T-helper 1 cell (primary cell): Measurements from ENCODE around the gene UBE2E2.

Experiments used
- DNase-seq, 5 donors: peaks; one replicate each; pipeline ENCODE4 v3.0.0-alpha.2; 2012 to 2020

Gene UBE2E2

DNA sequence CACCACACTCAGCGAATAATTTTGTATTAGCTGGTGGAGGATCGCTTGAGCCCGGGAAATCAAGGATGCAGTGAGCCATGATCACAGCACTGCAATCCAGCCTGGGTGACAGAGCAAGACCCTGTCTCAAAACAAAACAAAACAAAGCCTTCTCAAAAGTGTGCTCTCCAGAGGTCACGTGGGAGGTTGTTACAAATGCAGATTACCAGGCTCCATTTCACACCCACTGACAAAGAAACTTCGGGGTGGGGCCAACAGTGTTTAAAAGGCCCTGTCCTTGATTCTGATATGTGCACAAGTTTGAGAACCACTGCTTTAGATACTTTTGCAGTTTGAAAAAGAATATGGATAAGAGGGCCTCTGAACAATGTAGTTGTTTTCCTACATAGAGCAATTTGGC, 80.5 kb downstream of the UBE2E2 start:
- DNase-seq = no peak

DNA sequence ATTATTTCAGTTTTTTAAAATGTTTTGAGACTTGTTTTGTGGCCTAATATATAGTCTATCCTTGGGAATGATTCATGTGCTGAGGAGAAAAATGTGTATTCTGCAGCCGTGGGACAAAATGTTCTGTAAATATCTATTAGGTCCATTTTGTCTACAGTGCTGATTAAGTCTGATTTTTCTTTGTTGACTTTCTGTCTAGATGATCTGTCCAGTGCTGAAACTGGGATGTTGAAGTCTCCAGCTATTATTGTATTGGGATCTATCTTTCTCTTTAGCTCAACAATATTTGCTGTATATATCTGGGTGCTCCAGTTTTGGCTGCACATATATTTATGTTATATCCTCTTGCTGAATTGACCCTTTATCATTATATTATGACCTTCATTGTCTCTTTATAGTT, 85.2 kb downstream of the UBE2E2 start:
- DNase-seq = no peak

DNA sequence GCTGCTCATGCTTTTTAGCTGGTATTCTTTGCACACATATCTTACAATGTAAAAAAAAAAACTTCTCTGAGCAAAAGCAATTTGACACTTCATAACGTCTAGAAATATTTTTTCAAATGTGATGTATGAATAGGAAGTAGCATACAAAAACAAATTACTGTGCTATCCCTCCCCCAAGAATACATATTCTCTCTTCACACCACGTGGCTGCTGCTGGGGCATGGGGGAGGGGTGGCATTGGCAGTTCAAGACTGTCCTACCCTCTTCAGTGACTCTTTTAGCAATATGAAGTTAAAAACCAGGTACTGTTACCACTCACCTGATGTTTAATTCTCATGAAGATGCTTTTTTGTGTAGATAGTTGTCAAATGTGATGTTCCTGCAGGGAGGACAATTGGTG, 85.6 kb downstream of the UBE2E2 start:
- DNase-seq = no peak

DNA sequence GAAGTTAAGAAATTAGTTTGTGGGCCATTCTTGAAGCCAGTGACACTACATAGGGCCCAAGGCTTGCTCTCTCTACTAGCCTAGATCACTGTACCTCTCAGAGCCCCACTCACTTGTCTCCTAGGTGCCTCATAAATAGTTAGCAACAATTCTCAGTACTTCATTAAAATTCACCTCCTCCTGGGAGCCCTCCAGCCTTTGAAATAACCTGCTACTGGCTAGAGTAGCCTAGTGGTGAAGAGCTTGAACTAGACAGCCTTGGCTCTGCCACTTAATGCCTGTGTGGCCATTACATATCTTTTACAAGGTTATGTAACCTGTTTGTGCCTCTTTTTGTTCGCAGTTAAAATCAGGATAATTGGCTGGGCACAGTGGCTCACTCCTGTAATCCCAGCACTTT, 89.3 kb downstream of the UBE2E2 start:
- no peak for DNase-seq

DNA sequence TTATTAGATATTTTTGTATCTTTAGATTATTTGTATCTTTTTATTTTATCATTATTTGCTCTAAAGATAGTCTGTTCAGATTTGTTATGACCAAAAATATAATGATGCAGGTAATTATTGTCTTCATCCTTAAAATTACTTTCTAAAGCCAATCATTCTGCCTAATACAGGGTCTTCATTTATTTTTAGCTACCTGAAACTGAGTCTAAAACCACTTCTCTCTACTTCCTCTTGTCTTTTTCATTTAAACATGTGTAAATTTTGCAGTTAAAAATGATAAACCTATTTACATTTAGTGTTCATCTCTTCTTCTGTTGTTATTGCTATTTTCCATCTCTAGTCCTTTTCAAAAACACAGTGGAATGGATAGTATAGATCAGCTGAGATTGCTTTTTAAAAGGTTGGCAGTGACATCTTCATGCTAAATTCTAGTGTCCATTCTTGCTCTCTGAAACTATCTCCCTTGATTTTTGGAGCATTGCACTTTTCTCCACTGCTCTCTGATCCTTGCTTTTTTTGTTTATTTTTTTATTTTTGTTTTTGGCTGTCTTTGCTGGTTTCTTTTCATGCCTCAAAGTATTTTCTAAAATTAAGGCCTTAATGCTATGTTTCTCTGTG, 91.8 kb downstream of the UBE2E2 start:
- DNase-seq = no peak

DNA sequence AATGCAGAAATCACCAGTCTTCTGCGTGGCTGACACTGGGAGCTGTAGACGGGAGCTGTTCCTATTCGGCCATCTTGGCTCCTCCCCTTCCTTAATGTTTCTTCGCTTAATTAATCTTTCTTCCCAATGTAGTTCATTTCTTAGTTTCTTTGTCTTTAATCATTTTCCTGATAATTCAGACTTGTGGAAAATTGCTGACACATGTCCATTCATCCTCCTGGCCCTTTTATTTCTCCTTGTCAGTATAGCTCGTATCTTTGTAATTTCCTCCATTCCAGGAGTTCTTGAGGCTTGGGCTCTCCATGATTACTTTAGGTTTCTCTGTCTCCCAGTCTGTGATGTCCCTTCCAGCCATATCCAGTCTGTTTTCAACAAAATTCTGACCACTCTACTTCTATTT, 98.7 kb downstream of the UBE2E2 start:
- no peak for DNase-seq

DNA sequence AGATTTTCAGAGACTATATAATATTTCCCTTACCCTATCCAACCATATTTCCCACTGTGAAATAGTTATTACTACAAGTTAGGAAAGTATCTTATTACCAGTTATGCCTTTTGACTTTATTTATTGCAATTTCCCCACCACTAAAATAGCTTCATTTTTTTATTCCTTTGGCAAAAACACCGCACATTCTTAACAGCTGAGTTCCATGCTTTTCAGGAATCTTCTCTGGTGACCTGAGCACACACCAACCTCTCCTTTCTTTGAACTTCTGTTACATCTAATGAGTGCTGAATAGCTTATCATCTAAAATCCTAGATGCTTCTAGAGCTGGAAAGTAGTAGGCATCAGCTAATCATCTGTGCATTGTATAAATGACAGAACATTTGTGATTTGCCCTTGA, 99.1 kb downstream of the UBE2E2 start:
- DNase-seq = no peak

DNA sequence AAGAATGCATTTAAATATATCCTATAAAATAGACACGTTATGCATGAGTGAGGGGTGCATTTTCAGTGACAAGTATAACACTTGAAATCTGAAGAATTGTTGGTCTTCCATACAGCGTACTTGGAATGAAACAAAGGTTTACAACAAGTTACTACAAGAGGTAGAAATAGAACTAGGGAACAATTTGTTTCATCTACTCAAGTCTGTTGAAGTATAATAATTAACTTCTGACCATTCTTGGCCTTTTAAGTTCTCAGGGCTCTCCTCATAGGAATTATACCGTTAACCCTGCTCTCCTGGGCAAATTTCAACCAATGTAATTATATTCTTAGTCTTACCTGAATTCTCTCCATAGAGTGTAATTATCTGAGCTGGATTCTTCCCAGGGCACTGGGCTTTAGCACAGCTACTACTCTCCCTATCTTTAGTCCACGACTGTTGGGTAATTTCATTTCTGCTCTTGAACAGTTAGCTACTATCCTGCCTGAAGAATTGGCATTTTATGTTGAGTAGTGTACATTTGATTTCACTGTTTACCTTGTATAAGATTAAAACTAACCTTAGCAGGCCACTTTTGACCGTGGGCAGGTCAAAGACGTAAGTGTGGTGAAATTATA, 100.6 kb downstream of the UBE2E2 start:
- no peak for DNase-seq

DNA sequence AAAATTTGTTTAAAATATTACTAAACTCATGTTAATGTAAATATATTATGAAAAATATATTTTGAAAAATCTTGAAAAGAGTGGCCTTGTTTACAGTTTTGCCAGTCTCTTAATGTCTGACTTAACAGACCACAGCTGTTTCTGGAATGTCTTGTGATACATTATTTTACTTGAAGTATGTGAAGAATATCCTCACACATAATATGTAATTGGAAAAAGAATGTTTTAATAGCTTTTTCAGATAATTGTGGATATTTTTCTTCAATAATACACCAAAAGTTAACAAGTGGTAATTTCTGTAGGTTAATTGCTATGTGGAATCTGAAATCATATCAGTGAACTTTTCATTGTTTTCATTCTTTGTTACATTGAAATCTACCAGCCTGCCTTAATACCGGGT, 101.3 kb downstream of the UBE2E2 start:
- DNase-seq = no peak

DNA sequence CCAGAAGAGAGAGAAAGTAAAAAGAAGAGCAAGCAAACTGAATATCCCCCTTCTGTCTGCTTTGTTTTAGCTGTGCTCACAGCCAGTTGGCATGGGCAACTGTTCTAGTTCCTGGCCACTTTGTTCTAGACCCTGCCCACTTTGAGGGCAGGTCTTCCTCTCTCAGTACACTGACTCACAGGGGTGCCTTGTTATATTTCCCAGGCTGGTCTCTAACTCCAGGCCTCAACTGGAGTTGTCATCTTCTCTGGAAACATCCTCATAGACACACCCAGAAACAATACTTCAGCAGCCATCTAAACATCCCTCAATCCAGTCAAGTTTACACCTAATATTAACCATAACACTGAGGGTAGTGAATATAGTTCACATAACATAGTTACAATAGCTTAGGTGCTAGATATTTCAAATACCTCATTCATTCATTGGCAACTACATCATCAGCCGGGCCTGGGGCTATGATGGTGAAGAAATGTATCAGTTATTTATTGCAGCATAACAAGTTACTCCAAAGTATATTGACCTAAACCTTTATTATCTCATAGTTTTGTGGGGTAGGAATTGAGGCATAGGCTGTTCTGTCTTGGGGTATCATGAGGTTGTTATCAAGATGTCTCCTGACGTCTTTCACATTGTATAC, 106.0 kb downstream of the UBE2E2 start:
- no peak for DNase-seq

DNA sequence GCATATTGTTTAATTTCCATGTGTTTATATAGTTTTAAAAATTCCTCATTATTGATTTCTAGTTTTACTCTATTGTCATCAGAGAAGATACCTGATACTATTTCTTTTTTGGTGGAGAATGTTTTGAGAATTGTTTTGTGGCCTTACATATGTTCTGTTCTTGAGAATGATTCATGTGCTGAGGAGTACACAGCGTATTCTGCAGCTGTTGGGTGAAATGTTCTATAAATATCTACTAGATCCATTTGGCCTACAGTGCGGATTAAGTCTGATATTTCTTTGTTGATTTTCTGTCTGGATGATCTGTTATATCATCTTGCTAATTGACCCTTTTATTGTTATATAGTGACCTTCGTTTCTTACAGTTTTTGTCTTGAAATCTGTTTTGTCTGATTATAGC, 109.7 kb downstream of the UBE2E2 start:
- no peak for DNase-seq

DNA sequence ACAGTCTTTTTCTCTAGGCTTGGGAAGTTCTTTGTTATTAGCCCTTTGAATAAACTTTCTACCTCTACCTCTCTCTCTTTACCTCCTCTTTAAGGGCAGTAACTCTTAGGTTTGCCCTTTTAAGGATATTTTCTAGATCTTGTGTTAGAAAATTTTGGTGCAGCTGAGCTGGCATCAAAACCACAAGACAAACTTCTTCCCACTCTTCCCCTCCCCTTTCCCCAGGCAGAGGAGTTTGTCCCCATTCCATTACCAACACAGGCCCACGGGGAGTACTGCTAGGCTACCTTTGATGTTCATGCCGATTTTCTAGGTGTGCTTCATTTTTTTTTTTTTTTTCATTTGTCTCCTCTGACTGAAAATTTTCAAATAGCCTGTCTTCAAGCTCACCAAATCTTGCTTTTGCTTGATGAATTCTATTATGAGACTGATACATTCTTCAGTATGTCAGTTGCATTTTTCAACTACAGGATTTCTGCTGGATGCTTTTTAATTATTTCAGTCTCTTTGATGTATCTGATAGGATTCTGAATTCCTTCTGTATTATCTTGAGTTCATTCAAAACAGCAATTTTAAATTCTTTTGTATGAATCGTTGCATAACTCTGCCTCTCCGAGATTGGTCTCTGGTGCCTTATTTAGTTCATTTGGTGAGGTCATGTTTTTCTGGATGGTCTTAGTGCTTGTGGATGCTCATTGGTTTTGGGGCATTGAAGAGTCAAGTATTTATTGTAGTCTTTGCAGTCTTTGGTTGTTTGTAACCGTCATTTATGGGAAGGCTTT, 112.0 kb downstream of the UBE2E2 start:
- no peak for DNase-seq

DNA sequence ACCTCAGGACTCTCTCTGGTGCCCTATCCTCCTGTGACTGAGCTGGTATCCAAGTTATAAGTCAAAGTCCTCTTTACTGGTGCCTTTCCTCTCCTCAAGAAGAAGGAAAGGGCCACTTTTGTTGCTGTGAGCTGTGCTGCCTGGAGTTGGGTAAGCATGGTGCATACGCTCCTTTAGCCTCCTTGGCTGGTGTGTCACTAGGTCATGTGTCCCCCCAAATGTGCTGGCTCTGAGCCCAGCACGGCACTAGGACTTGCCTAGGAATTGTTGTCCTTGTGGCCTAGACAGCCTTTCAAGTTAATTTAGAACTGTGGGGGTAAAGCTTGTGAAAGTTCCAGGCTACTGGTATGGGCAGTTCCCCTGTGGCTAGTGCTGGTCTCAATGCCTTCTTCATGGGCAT, 113.8 kb downstream of the UBE2E2 start:
- DNase-seq = no peak

DNA sequence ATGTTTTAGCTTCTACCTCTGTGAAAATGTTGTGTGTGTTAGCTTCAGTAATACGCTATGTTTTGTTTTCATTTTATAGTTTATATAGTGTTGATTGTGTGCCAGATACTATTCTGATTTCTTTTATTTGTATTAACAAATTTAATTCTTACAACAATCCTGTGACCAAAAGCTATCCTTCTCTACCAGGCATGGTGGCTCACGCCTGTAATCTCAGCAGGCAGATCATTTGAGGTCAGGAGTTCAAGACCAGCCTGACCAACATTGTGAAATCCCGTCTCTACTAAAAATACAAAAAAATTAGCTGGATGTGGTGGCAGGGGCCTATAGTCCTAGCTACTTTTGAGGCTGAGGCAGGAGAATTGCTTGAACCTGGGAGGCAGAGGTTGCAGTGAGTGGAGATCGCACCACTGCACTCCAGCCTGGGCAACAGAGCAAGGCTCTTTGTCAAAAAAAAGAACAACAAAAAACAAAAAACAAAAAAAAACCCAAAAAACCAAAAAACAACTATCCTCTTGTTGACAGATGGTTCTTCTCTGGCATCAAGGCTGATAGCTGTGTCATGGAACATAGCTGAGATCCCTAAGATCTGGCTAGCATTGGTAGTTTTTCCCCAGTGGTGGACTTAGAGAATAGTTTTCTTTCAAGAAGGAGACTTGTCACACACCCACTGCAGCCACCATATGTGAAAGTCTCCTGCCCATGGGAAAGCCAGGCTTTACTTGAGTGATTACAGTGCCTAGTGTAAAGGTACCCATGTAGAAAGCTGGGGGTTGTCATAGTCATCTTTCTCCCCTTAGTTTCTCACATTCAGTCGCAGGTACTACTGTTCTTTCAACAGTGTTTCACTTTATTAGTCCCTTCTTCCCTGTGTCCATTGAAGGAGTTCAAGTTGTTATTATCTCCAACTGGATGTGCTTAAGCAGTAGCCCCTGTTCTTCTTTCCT, 116.5 kb downstream of the UBE2E2 start:
- DNase-seq = no peak

DNA sequence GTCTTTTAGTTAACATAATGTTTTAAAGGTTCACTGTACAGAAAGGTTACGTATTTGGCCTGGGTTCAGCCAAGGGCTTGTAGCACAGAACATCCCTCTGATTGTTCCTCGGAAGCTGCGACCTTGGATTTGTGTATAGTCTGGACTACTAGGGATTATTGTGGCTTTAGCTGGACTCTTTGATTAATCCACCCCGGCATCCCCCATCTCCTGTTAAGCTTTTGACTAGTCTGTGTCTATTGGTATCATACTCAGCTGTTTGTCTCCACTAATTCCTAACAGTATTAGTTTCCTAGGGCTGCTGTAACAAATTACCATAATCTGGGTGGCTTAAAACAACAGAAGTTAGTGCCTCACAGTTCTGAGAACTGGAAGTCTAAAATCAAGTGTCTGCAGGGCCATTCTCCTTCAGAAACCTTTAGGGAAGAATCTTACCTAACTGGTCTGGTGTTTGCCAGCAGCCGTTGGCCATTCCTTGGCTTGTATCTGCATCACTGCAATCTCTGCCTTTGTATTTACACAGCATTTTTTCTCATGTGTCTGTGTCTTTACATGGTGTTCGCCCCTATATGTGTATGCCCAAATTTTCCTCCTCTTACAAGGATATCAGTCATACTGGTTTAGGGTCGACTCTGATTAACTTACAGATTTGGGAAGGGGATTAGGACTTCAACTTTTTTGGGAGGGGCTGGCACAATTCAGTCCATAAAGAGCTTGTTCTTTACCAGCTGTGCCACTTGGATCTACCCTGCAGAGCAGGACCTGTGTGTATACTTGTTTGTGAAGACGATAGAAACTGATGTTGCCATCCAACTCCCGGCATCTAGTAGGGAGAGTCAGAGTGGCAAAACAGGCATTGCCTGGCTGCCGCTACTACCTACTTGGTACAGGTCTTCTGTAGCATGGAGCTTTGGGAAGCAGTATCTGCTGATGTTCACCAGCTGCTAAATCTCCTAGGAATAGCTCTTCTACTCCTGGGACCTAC, 117.8 kb downstream of the UBE2E2 start:
- no peak for DNase-seq

DNA sequence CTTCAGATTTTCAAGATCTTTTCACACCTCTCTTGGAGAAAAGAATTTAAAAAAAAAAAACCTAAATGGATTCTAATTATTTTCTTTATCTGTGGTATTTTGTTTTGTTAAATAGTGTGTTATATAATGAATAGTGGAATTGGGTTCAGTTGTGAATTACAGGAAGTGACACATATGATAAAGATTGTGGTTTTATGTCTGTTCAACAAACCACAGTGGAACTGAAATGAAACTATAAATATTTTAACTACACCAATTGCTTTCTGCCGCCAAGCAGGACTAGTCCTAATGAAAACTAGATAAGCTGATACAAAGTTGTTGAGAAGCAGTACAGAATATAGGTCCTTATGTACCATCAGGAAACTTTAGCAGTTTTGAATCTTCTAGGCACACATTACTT, 121.6 kb downstream of the UBE2E2 start:
- DNase-seq = peak in 1 of 5 donors; percentile 2

DNA sequence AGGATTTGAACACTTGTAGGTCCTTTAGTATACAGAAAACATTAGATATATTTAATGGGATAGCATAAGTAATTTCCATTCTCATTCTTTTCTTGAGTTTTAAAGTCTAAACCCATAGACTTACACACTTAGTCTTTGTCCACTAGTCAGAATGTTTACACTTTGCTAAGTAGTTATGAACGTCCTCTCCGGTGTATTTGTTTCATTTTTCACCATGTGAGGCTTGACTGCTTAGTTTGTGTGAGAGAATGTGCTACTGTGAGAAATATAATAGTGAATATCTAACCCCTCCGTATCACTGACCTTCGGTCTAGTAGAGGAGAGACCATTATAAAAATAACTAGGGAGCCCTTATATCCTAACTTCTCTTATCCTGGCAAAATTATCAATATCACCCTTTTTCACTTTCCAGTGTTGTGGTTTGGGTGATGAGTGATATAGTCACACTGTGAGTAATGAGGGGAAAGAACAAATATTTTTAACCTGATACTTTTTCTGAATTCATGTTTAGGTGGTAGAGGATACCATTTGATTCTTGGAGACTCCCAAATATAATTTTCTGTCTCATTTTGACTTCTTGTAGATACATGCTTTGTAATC, 122.4 kb downstream of the UBE2E2 start:
- DNase-seq = no peak

DNA sequence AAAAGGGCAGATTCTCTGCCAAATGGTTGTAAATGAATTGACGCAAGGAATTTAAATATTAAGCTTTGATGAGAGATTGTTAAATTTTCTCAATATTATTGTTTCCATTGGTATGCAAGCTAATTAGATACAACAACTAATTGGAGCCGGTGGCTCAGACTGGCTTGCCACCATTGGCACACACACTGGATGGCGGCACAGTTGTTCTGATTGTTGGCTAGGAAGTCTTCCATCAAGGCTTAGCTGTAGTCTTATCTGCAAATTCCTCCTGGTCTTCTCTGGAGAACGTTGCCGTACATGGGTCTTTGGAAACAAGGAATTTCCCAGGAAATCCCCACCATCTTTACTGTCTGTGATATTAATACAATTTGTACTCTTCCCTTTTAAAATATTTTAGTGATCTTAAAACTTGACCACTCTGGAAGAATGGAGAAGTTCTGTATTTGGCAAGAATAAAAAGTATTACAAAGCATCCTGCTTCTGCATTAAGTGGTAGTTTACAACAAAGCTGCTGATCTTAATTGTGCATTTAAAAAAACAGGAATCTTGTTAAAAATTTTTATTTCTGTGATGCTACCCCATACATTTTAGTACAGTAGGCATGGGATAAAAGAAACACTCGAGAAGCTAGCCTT, 126.5 kb downstream of the UBE2E2 start:
- no peak for DNase-seq

DNA sequence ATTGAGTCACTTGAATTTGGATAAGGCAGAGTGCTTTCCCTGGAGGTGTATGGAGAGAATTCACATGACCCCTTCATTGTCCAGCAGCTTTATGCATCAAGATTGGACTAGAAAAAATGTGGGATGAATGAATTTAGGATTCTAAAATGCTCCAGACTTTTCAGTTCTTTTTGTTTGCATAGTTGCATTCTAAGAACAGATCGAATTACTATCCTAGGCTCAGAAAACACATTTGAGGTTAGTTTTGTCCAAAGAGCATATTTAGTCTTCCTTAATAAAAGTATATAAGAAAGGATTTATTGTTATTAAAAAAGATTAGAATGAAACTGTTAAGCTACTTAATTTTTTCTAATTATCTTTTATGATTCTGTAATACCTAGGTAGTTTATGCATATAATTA, 127.4 kb downstream of the UBE2E2 start:
- DNase-seq = no peak
